Measurements from ENCODE around the gene USP12. TPM values are rescaled to one million over a fixed set of nuclear protein-coding genes. Genes with fewer than 3 reads are reported as not detected.
A peak's percentile ranks its signal among the peaks of the same experiment; 100 is the strongest.

Gene USP12
- polyA plus RNA-seq, 1 experiment: 4.4 TPM

DNA sequence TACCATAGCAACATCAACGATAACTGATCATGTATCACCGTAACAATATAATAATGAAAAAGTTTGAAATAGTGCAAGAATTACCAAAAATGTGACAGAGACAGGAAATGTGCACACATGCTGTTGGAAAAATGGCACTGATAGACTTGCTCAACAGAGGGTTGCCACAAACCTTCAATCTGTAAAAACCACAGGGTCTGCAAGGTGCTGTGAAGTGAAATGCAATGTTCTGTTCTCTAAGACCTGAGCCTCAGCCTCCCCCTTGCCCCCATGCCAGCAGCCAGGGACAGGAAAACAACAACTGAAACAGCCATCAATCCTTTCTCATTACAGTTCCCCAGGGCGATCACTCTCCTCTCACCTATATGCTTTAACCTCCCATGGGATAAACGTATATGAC lies 88.4 kb downstream of the USP12 start:
- POLR2A ChIA-PET: no interaction called here
- DNase-seq (ENCODE audit: low read depth): no peak
- Histone ChIP-seq H3K4me3 (ENCODE audit: low read depth, low read length) (no peak overlapping the region), H3K27me3 (ENCODE audit: control insufficient read depth, insufficient read depth, low read length) (no peaks in the 10 kb centered on the region), H3K36me3 (ENCODE audit: control insufficient read depth, insufficient read depth, low read length) (peaks cover 2% of the 10 kb centered on the region; the same call in 1 of the 2 replicates)
- CTCF ChIA-PET: no interaction called here
- no peak for TF ChIP-seq CTCF (IDR thresholded peaks at IDR 0.05; ENCODE audit: insufficient read depth, low read depth, low read length)

- DNase-seq (ENCODE audit: low read depth): no peak
- POLR2A ChIA-PET: no interaction called here
- peaks cover 2% of the 10 kb centered on the region; the same call in 1 of the 2 replicates for H3K36me3 ChIP-seq (ENCODE audit: control insufficient read depth, insufficient read depth, low read length)
- CTCF ChIA-PET: interaction anchor here (1.4 kb wide), 1 partner anchor 13 kb away, joined by 4 read pairs; no protein-coding TSS in a partner anchor
- H3K27me3 ChIP-seq (ENCODE audit: control insufficient read depth, insufficient read depth, low read length): no peaks in the 10 kb centered on the region
- TF ChIP-seq CTCF (IDR thresholded peaks at IDR 0.05; ENCODE audit: insufficient read depth, low read depth, low read length): no peak
- H3K4me3 ChIP-seq (ENCODE audit: low read depth, low read length): no peak overlapping the region
Observed at GRCh38 chr13:27081893-27082679, 89.5 kb downstream of the USP12 start.

DNA sequence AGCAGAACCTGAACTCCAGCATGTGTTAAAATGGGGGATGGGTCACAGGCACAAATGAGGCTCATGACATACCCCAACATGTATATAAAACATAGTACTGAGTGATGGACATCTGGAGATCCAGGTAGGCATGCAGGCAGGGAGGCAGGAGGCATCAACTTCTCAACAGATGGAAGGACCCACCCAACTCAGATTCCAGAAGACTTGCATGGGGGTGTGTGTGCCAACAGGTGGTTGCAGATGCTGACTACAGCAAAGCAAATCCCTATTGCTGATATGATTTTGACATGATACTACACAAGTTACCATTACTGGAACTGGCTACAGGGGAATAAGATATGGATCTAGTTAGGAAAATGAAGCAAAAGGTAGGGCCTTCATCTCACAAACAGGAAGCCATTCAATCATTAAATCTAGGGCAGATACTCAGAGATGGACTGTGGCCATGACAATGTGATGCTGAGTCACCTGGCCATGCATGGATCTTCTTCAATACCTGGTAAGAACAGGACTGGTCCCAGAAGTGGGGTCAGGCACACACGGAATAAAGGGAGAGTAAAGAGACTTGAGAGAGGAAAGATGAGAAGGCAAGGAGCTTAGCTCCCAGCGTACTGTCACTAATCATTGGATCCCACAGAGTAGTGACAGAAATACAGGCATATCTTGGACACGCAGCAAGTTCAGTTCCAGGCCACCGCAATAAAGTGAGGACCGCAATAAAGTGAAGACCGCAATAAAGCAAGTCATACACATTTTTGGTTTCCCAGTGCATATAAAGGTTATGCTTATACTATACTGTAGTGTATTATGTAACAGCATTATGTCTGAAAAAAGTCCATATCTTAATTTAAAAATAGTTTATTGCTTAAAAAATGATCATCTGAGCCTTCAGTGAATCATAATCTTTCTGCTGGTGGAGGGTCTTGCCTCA lies 91.3 kb downstream of the USP12 start:
- Histone ChIP-seq H3K36me3 (ENCODE audit: control insufficient read depth, insufficient read depth, low read length) (peaks cover 2% of the 10 kb centered on the region; the same call in 1 of the 2 replicates), H3K4me3 (ENCODE audit: low read depth, low read length) (no peak overlapping the region), H3K27me3 (ENCODE audit: control insufficient read depth, insufficient read depth, low read length) (no peaks in the 10 kb centered on the region)
- TF ChIP-seq CTCF (IDR thresholded peaks at IDR 0.05; ENCODE audit: insufficient read depth, low read depth, low read length): no peak
- POLR2A ChIA-PET: interaction anchor here (0.7 kb wide), 1 partner anchor 176 kb away, joined by 4 read pairs; no protein-coding TSS in a partner anchor
- DNase-seq (ENCODE audit: low read depth): no peak
- CTCF ChIA-PET: interaction anchor here (0.9 to 1.2 kb wide), 2 partner anchors 95 to 279 kb away, joined by 3 to 5 read pairs; no protein-coding TSS in a partner anchor

- ChIA-PET CTCF (interaction anchor here (0.9 to 1.2 kb wide), 2 partner anchors 94 to 280 kb away, joined by 3 to 5 read pairs; no protein-coding TSS in a partner anchor), POLR2A (interaction anchor here (0.7 kb wide), 1 partner anchor 177 kb away, joined by 4 read pairs; no protein-coding TSS in a partner anchor)
- Histone ChIP-seq H3K36me3 (ENCODE audit: control insufficient read depth, insufficient read depth, low read length) (peaks cover 2% of the 10 kb centered on the region; the same call in 1 of the 2 replicates), H3K27me3 (ENCODE audit: control insufficient read depth, insufficient read depth, low read length) (no peaks in the 10 kb centered on the region), H3K4me3 (ENCODE audit: low read depth, low read length) (no peak overlapping the region)
- DNase-seq (ENCODE audit: low read depth): peak; percentile 81
- no peak for TF ChIP-seq CTCF (IDR thresholded peaks at IDR 0.05; ENCODE audit: insufficient read depth, low read depth, low read length)
Observed at GRCh38 chr13:27079421-27079958, 92.1 kb downstream of the USP12 start.
